Muscle of back (tissue), 10 donors: Measurements from ENCODE around the gene NOP10. TPM values are rescaled to one million over a fixed set of nuclear protein-coding genes. Genes with fewer than 3 reads are reported as not detected.

Source experiments
- polyA plus RNA-seq, 10 donors: library from polyadenylated mRNA; unstranded; fragments of 120-200 nt; gene quantifications; one replicate each; pipeline ENCODE4 v1.2.1, GENCODE V29; 2013; ENCODE audit not compliant: insufficient read length in 10 of 10

NOP10 gene
- polyA plus RNA-seq, 10 donors = 85.2 to 113 (median 101) TPM

Other genes starting within 250 kb of the NOP10 start
- 10 to 100 TPM; 43.8 to 55.4 (median 53.3) TPM for gene EMC7, start 241.3 kb downstream of the NOP10 start, polyA plus RNA-seq
- 1 to 10 TPM; 1.3 to 2.3 (median 1.5) TPM for gene PGBD4, start 241.1 kb downstream of the NOP10 start, polyA plus RNA-seq
- gene KATNBL1, start 133.0 kb downstream of the NOP10 start, polyA plus RNA-seq = 100 to 1,000 TPM in 5 of 10 donors, 10 to 100 TPM in 5; 59.8 to 146 (median 97.4) TPM
- 10 to 100 TPM; 70.8 to 86.8 (median 79.4) TPM for gene EMC4, start 118.1 kb downstream of the NOP10 start, polyA plus RNA-seq
- gene SLC12A6, start 5.4 kb downstream of the NOP10 start, polyA plus RNA-seq = 10 to 100 TPM; 11.8 to 25.1 (median 17.8) TPM
- under 1 TPM in 3 of 10 donors, not detected in 7; 0.03 to 0.07 (median 0.05) TPM for gene NUTM1, start 179 bp upstream of the NOP10 start, polyA plus RNA-seq
- 10 to 100 TPM; 25.2 to 43.3 (median 29.4) TPM for gene LPCAT4, start 24.1 kb upstream of the NOP10 start, polyA plus RNA-seq
- gene GOLGA8A, start 94.7 kb upstream of the NOP10 start, polyA plus RNA-seq = 100 to 1,000 TPM in 1 of 10 donors, 10 to 100 TPM in 9; 19.4 to 113 (median 51.8) TPM
- gene GOLGA8B, start 240.5 kb upstream of the NOP10 start, polyA plus RNA-seq = 10 to 100 TPM in 9 of 10 donors, 1 to 10 TPM in 1; 8.0 to 75.8 (median 32.0) TPM